Neuron (in vitro differentiated cells): ENCODE measurements around the gene IGFBP1.

Source experiments
- H2AFZ ChIP-seq: one replicate; pipeline ENCODE4 v1.6.1; 2013; ENCODE audit warnings: low read depth, mild to moderate bottlenecking, inconsistent platforms, low read length, moderate library complexity
- H3K27me3 ChIP-seq: one replicate; pipeline ENCODE4 v1.6.1; 2013; ENCODE audit warnings: low read length; ENCODE audit not compliant: insufficient read depth
- H3K36me3 ChIP-seq: one replicate; pipeline ENCODE4 v1.6.1; 2013; ENCODE audit warnings: low read length; ENCODE audit not compliant: insufficient read depth
- H3K4me1 ChIP-seq: one replicate; pipeline ENCODE4 v1.6.1; 2013; ENCODE audit warnings: low read length; ENCODE audit not compliant: insufficient read depth
- H3K4me3 ChIP-seq: 2 replicates; pipeline ENCODE4 v1.5.1; 2013; ENCODE audit warnings: mild to moderate bottlenecking, low read length, moderate library complexity
- H3K9me3 ChIP-seq: one replicate; pipeline ENCODE4 v1.6.1; 2013; ENCODE audit warnings: low read length

IGFBP1 gene

GRCh38 chr7:45886931-45887667 is 1.2 kb upstream of the IGFBP1 start:
- Histone ChIP-seq H3K36me3 (no peaks in the 10 kb centered on the region), H3K4me3 (no peak overlapping the region), H2AFZ (no peak overlapping the region), H3K9me3 (no peaks in the 10 kb centered on the region), H3K27me3 (peaks cover 55% of the 10 kb centered on the region), H3K4me1 (peaks cover 5% of the 10 kb centered on the region)

- H3K27me3 ChIP-seq = peaks cover 63% of the 10 kb centered on the region
- no peak overlapping the region for H3K4me3 ChIP-seq
- no peak overlapping the region for H2AFZ ChIP-seq
- no peaks in the 10 kb centered on the region for H3K9me3 ChIP-seq
- H3K36me3 ChIP-seq = no peaks in the 10 kb centered on the region
- H3K4me1 ChIP-seq = peaks cover 5% of the 10 kb centered on the region
Measured at GRCh38 chr7:45888993-45889366, 692 bp downstream of the IGFBP1 start.

DNA sequence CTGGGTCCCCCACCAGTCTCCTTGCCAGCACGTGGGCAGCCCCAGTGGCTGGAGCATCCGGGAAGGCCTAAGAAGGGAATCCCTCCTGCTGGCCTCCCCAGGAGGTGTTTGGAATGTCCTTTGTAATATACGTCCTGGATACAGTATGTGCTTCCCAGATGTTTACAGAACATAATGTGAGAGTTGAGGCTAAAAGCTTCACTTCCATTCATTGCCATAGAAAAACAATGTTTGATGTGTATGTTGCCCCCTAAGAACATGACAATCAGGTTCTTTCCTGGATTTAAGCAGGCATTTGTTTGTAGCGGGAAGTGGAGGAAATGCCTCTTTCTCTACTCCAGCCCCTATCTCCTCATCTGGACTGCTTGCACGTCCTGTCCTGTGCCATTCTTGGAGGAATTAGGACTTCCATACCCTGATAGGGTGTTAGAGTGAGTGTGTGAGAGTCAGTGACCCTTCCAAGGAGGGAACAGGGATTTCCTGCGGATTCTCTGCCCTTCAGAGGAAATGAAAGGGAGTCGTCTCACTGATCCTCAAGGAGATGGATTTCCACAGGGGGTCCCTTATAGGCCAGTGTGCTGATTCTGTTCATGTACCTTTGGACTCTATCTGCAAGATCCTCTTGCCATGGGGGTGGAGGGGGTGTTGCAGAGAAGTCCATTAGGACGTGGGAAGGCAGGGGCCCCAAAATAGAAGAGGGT is 1.2 kb downstream of the IGFBP1 start:
- peaks cover 5% of the 10 kb centered on the region for H3K4me1 ChIP-seq
- no peaks in the 10 kb centered on the region for H3K9me3 ChIP-seq
- no peaks in the 10 kb centered on the region for H3K36me3 ChIP-seq
- H3K27me3 ChIP-seq = peaks cover 68% of the 10 kb centered on the region
- H3K4me3 ChIP-seq = no peak overlapping the region
- no peak overlapping the region for H2AFZ ChIP-seq

DNA sequence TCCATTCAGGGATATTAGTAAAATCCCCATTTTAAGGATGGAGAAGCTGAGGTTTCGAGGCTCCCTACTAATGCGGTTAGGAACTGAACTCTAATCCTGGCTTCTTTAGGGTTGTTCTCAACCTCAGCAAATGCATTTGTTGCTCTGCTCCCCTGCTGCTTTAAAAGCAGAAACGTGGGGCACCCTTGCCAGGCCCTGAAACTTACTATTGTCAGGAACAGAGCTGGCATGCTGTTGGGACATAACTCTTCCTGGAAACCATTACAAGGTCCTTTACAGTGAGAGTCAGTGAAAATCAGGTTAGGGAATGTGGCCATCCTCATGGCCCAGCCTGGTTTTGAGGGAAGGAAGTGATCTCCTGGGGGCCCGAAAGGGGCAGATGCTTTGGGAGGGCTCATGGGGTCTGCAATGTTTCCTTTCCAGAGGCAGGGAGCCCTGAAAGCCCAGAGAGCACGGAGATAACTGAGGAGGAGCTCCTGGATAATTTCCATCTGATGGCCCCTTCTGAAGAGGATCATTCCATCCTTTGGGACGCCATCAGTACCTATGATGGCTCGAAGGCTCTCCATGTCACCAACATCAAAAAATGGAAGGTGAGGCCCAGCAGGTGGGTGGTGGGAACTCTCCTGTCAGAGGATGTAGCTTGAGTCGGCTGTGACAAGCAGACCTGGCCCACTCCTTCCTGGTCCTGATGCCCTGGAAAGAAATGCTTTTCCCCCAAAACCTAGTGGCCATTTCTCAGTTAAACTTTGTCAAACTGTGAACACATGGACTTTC is 2.0 kb downstream of the IGFBP1 start:
- H3K36me3 ChIP-seq = no peaks in the 10 kb centered on the region
- H3K27me3 ChIP-seq = peaks cover 69% of the 10 kb centered on the region
- H3K4me3 ChIP-seq = no peak overlapping the region
- peaks cover 5% of the 10 kb centered on the region for H3K4me1 ChIP-seq
- H3K9me3 ChIP-seq = no peaks in the 10 kb centered on the region
- no peak overlapping the region for H2AFZ ChIP-seq

GRCh38 chr7:45890902-45891461 is 2.7 kb downstream of the IGFBP1 start:
- Histone ChIP-seq H3K4me1 (peaks cover 5% of the 10 kb centered on the region), H3K27me3 (peaks cover 62% of the 10 kb centered on the region), H3K36me3 (no peaks in the 10 kb centered on the region), H3K4me3 (no peak overlapping the region), H3K9me3 (no peaks in the 10 kb centered on the region), H2AFZ (no peak overlapping the region)

DNA sequence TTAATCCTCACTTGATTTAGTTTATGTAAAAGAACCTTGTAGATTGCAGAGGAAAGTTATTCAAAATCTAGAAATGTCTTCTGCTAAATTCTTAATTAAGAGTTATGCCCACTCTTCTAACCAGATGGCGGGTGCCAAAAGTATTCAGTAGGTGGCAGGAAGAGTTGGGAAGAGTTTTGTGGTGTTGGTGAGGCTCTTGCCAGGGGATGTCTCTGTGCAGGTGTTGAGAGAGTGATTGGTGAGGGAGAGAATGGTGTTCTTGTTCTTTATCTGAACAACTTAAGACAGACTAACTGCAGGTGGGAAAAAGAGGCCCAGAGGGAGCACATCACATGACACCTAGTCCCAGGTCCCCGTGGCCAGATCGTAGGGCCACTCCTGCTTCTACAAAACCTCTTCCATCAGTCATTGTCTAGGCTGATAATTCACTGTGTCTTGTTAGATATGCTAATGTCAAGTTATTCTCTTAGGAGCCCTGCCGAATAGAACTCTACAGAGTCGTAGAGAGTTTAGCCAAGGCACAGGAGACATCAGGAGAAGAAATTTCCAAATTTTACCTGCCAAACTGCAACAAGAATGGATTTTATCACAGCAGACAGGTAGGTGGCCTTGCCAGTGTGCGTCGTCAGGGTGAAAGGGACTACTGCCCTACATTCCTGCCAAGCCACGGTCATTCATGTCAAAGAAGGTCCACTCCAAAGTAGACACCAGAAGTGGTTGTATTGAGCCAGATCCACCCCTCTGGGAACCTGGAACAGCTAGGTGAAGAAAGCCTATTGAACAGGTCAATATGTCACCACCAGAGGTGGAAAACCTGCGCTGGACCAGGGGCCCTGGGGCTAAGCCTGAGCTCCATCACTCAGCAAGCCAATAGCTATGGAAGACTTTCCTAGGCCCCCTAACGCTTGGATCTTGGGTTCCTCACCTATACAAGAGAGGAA is 3.4 kb downstream of the IGFBP1 start:
- H3K4me1 ChIP-seq = peaks cover 5% of the 10 kb centered on the region
- no peak overlapping the region for H3K4me3 ChIP-seq
- H3K27me3 ChIP-seq = peaks cover 56% of the 10 kb centered on the region
- H3K9me3 ChIP-seq = no peaks in the 10 kb centered on the region
- no peaks in the 10 kb centered on the region for H3K36me3 ChIP-seq
- no peak overlapping the region for H2AFZ ChIP-seq

GRCh38 chr7:45892407-45893035 is 4.2 kb downstream of the IGFBP1 start:
- Histone ChIP-seq H2AFZ (no peak overlapping the region), H3K4me3 (no peak overlapping the region), H3K36me3 (no peaks in the 10 kb centered on the region), H3K9me3 (no peaks in the 10 kb centered on the region), H3K4me1 (peaks cover 5% of the 10 kb centered on the region), H3K27me3 (peaks cover 49% of the 10 kb centered on the region)

- no peaks in the 10 kb centered on the region for H3K9me3 ChIP-seq
- peaks cover under 1% of the 10 kb centered on the region for H3K4me1 ChIP-seq
- H3K4me3 ChIP-seq = no peak overlapping the region
- peaks cover 39% of the 10 kb centered on the region for H3K27me3 ChIP-seq
- H2AFZ ChIP-seq = no peak overlapping the region
- no peaks in the 10 kb centered on the region for H3K36me3 ChIP-seq
Measured at GRCh38 chr7:45893374-45893995, 5.2 kb downstream of the IGFBP1 start.

GRCh38 chr7:45893996-45894664 is 5.8 kb downstream of the IGFBP1 start:
- Histone ChIP-seq H3K4me3 (no peak overlapping the region), H3K4me1 (no peaks in the 10 kb centered on the region), H3K27me3 (peaks cover 33% of the 10 kb centered on the region), H3K9me3 (no peaks in the 10 kb centered on the region), H3K36me3 (no peaks in the 10 kb centered on the region), H2AFZ (no peak overlapping the region)

GRCh38 chr7:45894665-45895062 is 6.4 kb downstream of the IGFBP1 start:
- H2AFZ ChIP-seq = no peak overlapping the region
- H3K36me3 ChIP-seq = no peaks in the 10 kb centered on the region
- no peak overlapping the region for H3K4me3 ChIP-seq
- H3K27me3 ChIP-seq = peaks cover 28% of the 10 kb centered on the region
- no peaks in the 10 kb centered on the region for H3K9me3 ChIP-seq
- no peaks in the 10 kb centered on the region for H3K4me1 ChIP-seq

DNA sequence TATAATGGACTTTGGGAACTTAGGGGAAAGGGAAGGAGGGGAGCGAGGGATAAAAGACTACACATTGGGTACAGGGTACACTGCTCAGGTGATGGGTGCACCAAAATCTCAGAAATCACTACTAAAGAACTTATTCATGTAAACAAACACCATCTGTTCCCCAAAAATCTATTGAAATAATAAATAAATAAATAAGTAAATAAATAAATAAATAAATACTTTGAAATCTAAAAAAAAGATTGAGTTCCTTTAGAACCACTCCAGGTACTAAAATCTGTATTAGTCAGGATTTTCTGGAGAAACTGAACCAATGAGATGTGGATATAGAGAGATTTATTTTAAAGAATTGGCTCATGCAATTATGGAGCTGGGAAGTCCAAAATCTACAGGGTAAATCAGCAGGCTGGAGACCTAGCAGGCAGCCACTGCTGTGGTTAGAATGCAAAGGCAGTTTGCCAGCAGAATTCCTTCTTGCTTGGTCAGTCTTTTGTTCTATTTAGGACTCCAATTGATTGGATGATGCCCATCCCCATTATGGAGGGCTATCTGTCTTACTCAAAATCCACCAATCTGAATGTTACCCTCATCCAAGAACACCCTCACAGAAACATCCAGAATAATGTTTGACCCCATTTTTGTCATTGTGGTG is 8.9 kb downstream of the IGFBP1 start:
- Histone ChIP-seq H3K4me3 (no peak overlapping the region), H3K9me3 (no peaks in the 10 kb centered on the region), H3K27me3 (peaks cover 16% of the 10 kb centered on the region), H3K4me1 (no peaks in the 10 kb centered on the region), H2AFZ (no peak overlapping the region), H3K36me3 (no peaks in the 10 kb centered on the region)
